GM06990 (cell line): ENCODE data around the gene TIE1.

Experiments
- DNase-seq: peaks from one replicate; pipeline ENCODE4 v3.0.0-alpha.2; 2011; ENCODE audit not compliant: insufficient read length; ENCODE audit errors: extremely low read depth
- H3K27me3 ChIP-seq: replicated peaks from 2 replicates; pipeline ENCODE4 v1.6.0; 2011; ENCODE audit warnings: low read length; ENCODE audit not compliant: control insufficient read depth, insufficient read depth
- H3K36me3 ChIP-seq: 2 replicates; pipeline ENCODE4 v1.5.1; 2011; ENCODE audit warnings: low read length; ENCODE audit not compliant: control insufficient read depth, insufficient read depth
- H3K4me3 ChIP-seq: replicated peaks from 2 replicates; pipeline ENCODE4 v1.5.1; 2011; ENCODE audit warnings: low read depth, mild to moderate bottlenecking, control low read depth, low read length
- CTCF ChIP-seq: IDR thresholded peaks from 2 replicates; pipeline ENCODE4 v1.5.1; 2011; ENCODE audit warnings: low read length, control low read depth, mild to moderate bottlenecking, inconsistent platforms; ENCODE audit not compliant: insufficient read depth, poor library complexity, severe bottlenecking

The TIE1 gene

GRCh38 chr1:43346636-43347035, 45.9 kb downstream of the TIE1 start:
- no peak for TF ChIP-seq CTCF
- Histone ChIP-seq H3K27me3 (no peaks in the 10 kb centered on the region), H3K36me3 (no peaks in the 10 kb centered on the region), H3K4me3 (no peak overlapping the region)
- no peak for DNase-seq

- H3K4me3 ChIP-seq = no peak overlapping the region
- no peak for TF ChIP-seq CTCF
- no peaks in the 10 kb centered on the region for H3K36me3 ChIP-seq
- no peaks in the 10 kb centered on the region for H3K27me3 ChIP-seq
- DNase-seq = no peak
Measured at GRCh38 chr1:43348343-43348808, 47.6 kb downstream of the TIE1 start.

GRCh38 chr1:43348809-43349593, 48.2 kb downstream of the TIE1 start:
- DNase-seq = no peak
- Histone ChIP-seq H3K36me3 (no peaks in the 10 kb centered on the region), H3K4me3 (no peak overlapping the region), H3K27me3 (no peaks in the 10 kb centered on the region)
- no peak for TF ChIP-seq CTCF

- no peak overlapping the region for H3K4me3 ChIP-seq
- DNase-seq = no peak
Measured at GRCh38 chr1:43349594-43350306, 49.0 kb downstream of the TIE1 start.

GRCh38 chr1:43350976-43351375, 50.2 kb downstream of the TIE1 start:
- H3K27me3 ChIP-seq = no peaks in the 10 kb centered on the region
- no peaks in the 10 kb centered on the region for H3K36me3 ChIP-seq
- H3K4me3 ChIP-seq = no peak overlapping the region
- no peak for TF ChIP-seq CTCF
- no peak for DNase-seq

More at GRCh38 chr1:43349594-43350306, 49.0 kb downstream of the TIE1 start:
- no peaks in the 10 kb centered on the region for H3K36me3 ChIP-seq
- no peak for TF ChIP-seq CTCF
- no peaks in the 10 kb centered on the region for H3K27me3 ChIP-seq
